GM21390 (cell line): ENCODE measurements around the gene FLVCR2.
A peak's percentile ranks its signal among the peaks of the same experiment; 100 is the strongest.
"Not testable (repeated sequence)": the region's sequence is repeated elsewhere in the genome, so short reads cannot be mapped to it uniquely, and the experiment has no call there.

ENCODE experiments used
- ATAC-seq: cut with Tn5 transposase; IDR thresholded peaks from one replicate; pipeline ENCODE4 v1.9.1; 2021; ENCODE audit not compliant: unreplicated experiment

FLVCR2 gene

GRCh38 chr14:75660238-75660629 lies 81.8 kb downstream of the FLVCR2 start:
- no peak for ATAC-seq

- peak; percentile 95 for ATAC-seq
These were observed 82.4 kb downstream of the FLVCR2 start, which contains the start of the genes ERG28 and TTLL5 for GRCh38 chr14:75660630-75661498. TSS of gene ERG28 (minus strand) at chr14:75660876. CDS start at chr14:75657502, 3,374 bp downstream. TSS of gene TTLL5 (plus strand) at chr14:75661246. CDS start at chr14:75663150, 1,904 bp downstream.

GRCh38 chr14:75661499-75661814 lies 83.0 kb downstream of the FLVCR2 start:
- no peak for ATAC-seq

- no peak for ATAC-seq
These were observed 84.5 kb downstream of the FLVCR2 start for GRCh38 chr14:75662966-75663365.

GRCh38 chr14:75667099-75667765 lies 88.8 kb downstream of the FLVCR2 start:
- no peak for ATAC-seq

- ATAC-seq, result no peak
These were observed 94.3 kb downstream of the FLVCR2 start for GRCh38 chr14:75672605-75673192.

GRCh38 chr14:75673345-75674035 lies 95.1 kb downstream of the FLVCR2 start:
- peak; percentile 77 for ATAC-seq

- ATAC-seq, result no peak
These were observed 97.0 kb downstream of the FLVCR2 start for GRCh38 chr14:75675265-75675960.

- ATAC-seq, result no peak
These were observed 107.5 kb downstream of the FLVCR2 start for GRCh38 chr14:75685910-75686309.

GRCh38 chr14:75689012-75689411 lies 110.6 kb downstream of the FLVCR2 start:
- no peak for ATAC-seq

- no peak for ATAC-seq
These were observed 111.6 kb downstream of the FLVCR2 start for GRCh38 chr14:75690010-75690409.

GRCh38 chr14:75695025-75695424 lies 116.6 kb downstream of the FLVCR2 start:
- ATAC-seq, result not testable (repeated sequence)

- no peak for ATAC-seq
These were observed 119.0 kb downstream of the FLVCR2 start for GRCh38 chr14:75697386-75697785.
